Measurements from ENCODE around the gene SPIN2B. TPM values are rescaled to one million over a fixed set of nuclear protein-coding genes. Genes with fewer than 3 reads are reported as not detected.

SPIN2B gene
- total RNA-seq, 1 experiment from 2014 or later, result 7.5 TPM

Other genes with a start within 250 kb of the SPIN2B start
- gene SPIN3, start 126.0 kb downstream of the SPIN2B start, total RNA-seq (2014; rRNA removed; shearing (Covaris generic); ENCODE audit: low replicate concordance), result not detected in 2 replicates
- 0.97 TPM in 1 of 2 replicates, not detected in the other for gene SPIN2A, start 15.8 kb upstream of the SPIN2B start, total RNA-seq (2014; rRNA removed; shearing (Covaris generic); ENCODE audit: low replicate concordance)
- 0.47 TPM in 1 of 2 replicates, not detected in the other for gene FAAH2, start 165.2 kb upstream of the SPIN2B start, total RNA-seq (2014; rRNA removed; shearing (Covaris generic); ENCODE audit: low replicate concordance)

All from Karpas-422 (cell line).